ENCODE results near the gene L3MBTL3.

L3MBTL3 gene

GRCh38 chr6:130046671-130047070 lies 28.3 kb downstream of the L3MBTL3 start:
- Histone ChIP-seq H3K4me1 (ENCODE audit: control insufficient read depth, insufficient read depth, low read length, poor library complexity, severe bottlenecking) (no peaks in the 10 kb centered on the region), H3K9me3 (ENCODE audit: control insufficient read depth, low read length) (no peaks in the 10 kb centered on the region), H3K4me3 (ENCODE audit: extremely low read depth, insufficient read depth, low read length, poor library complexity, severe bottlenecking) (no peak overlapping the region), H3K36me3 (ENCODE audit: control insufficient read depth, insufficient read depth, low read length) (peaks cover 41% of the 10 kb centered on the region), H3K27ac (ENCODE audit: low read depth, low read length, severe bottlenecking) (no peak overlapping the region)
- WGBS, 2 experiments (ENCODE audit: insufficient coverage in 2 of 2): no CpG with 5 or more reads among the region's 1 CpG

DNA sequence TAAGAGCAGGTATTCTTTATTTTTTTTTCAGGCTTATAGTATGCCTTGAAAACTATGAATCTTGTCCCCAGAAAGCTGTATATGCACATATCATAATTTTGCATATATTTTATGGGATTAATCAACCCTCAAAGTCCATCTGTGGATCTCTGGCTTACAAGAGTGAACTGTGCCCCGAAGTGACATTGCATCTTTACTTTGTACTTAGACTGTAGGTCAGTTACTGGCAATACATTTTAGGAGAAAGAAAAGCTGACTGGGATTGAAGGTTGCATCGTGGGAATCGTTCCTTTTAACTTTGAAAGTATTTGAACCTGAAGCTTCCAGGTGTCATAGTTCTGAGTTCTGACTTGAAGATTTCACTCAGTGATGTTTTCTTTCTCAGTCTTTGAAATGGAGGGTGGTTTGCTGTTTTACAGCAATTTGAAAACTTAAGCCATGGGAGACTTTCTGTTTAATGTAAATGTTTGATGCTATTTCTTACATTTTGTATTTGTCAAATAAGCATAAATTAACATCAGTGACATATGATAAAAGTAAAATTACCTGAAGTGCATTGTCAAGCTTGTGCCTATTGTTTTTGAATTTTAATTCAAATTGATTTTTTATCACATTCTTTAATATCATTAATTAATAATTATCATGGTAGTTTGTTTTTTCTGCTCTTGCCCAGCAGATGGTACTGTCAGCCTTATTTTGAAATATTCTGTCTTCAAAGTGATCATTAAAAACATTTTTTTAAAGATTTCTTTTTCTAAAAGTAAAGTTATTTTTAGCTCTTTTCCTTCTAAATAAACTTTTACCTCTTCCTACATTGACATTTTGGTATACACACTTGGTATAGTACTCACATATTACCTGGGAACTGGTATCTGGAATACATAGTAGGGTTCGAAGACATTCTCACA lies 29.0 kb downstream of the L3MBTL3 start:
- 44 to 59% methylated on average over 2 to 3 of the region's 4 CpGs for WGBS, 2 experiments (ENCODE audit: insufficient coverage in 2 of 2)
- peaks cover 47% of the 10 kb centered on the region for H3K36me3 ChIP-seq (ENCODE audit: control insufficient read depth, insufficient read depth, low read length)
- no peaks in the 10 kb centered on the region for H3K9me3 ChIP-seq (ENCODE audit: control insufficient read depth, low read length)
- no peaks in the 10 kb centered on the region for H3K4me1 ChIP-seq (ENCODE audit: control insufficient read depth, insufficient read depth, low read length, poor library complexity, severe bottlenecking)
- H3K27ac ChIP-seq (ENCODE audit: low read depth, low read length, severe bottlenecking): no peak overlapping the region
- H3K4me3 ChIP-seq (ENCODE audit: extremely low read depth, insufficient read depth, low read length, poor library complexity, severe bottlenecking): no peak overlapping the region

DNA sequence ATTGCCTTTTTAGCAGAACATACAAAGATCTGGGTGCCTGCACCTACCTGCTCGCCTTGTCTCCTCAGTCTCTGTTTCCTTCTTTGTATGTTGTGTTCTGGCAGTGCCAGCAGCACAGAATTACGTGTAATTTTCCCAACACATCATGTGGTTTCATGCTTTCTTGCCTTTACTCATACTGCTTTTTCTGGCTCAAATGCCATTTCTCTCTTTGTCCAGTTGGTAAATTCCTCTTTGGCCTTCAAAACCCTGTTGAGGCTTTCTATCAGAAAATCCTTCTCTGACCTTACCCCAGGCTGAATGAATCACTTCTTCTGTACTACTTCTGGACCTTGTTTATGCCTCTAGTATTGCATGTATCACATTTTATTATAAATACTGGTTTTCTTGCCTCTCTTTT lies 31.8 kb downstream of the L3MBTL3 start:
- 93 to 100% methylated on average over 2 of the region's 2 CpGs for WGBS, 2 experiments (ENCODE audit: insufficient coverage in 2 of 2)
- no peaks in the 10 kb centered on the region for H3K4me1 ChIP-seq (ENCODE audit: control insufficient read depth, insufficient read depth, low read length, poor library complexity, severe bottlenecking)
- H3K9me3 ChIP-seq (ENCODE audit: control insufficient read depth, low read length): no peaks in the 10 kb centered on the region
- no peak overlapping the region for H3K27ac ChIP-seq (ENCODE audit: low read depth, low read length, severe bottlenecking)
- H3K36me3 ChIP-seq (ENCODE audit: control insufficient read depth, insufficient read depth, low read length): peaks cover 65% of the 10 kb centered on the region
- H3K4me3 ChIP-seq (ENCODE audit: extremely low read depth, insufficient read depth, low read length, poor library complexity, severe bottlenecking): no peak overlapping the region

DNA sequence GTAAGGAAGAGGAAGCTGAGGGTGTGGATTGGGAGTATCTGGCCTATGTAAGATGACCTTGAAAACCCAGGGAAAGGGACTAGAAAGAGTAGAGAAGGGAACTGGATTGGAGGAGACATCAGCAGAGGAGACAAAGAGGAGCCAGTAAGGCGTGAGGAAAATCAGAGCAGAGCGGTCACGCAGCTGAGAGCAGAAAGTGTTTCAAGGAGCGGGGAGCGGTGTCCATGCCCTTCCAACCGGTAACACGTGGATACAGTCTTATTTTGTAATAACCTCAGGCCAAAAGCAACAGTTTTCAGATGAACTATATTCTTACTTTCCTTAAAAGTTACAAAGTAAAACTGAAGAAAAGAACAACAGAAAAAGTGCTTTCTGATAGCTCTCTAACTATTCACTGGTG lies 36.3 kb downstream of the L3MBTL3 start:
- H3K4me3 ChIP-seq (ENCODE audit: extremely low read depth, insufficient read depth, low read length, poor library complexity, severe bottlenecking): no peak overlapping the region
- H3K9me3 ChIP-seq (ENCODE audit: control insufficient read depth, low read length): no peaks in the 10 kb centered on the region
- 96 to 98% methylated on average over 7 of the region's 7 CpGs for WGBS, 2 experiments (ENCODE audit: insufficient coverage in 2 of 2)
- H3K27ac ChIP-seq (ENCODE audit: low read depth, low read length, severe bottlenecking): no peak overlapping the region
- no peaks in the 10 kb centered on the region for H3K4me1 ChIP-seq (ENCODE audit: control insufficient read depth, insufficient read depth, low read length, poor library complexity, severe bottlenecking)
- H3K36me3 ChIP-seq (ENCODE audit: control insufficient read depth, insufficient read depth, low read length): peaks cover 71% of the 10 kb centered on the region

DNA sequence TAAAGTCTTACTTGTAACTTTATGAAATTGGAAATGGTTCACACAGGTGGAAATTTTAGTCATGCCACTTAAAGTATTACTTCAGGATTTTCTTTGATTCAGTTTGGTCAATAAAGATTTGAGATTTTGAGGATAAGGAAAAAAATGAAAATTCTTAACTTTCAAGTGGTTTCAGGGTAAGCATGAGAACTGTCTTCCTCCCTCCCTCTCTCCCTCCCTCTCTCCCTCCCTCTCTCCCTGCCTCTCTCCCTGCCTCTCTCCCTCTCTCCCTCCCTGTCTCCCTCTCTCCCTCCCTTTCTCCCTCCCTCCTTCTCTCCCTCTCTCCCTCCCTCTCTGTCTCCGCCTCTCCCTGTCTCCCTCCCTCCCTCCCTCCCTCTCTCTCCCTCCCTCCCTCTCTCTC lies 36.9 kb downstream of the L3MBTL3 start:
- Histone ChIP-seq H3K4me1 (ENCODE audit: control insufficient read depth, insufficient read depth, low read length, poor library complexity, severe bottlenecking) (no peaks in the 10 kb centered on the region), H3K27ac (ENCODE audit: low read depth, low read length, severe bottlenecking) (no peak overlapping the region), H3K4me3 (ENCODE audit: extremely low read depth, insufficient read depth, low read length, poor library complexity, severe bottlenecking) (no peak overlapping the region), H3K36me3 (ENCODE audit: control insufficient read depth, insufficient read depth, low read length) (peaks cover 71% of the 10 kb centered on the region), H3K9me3 (ENCODE audit: control insufficient read depth, low read length) (no peaks in the 10 kb centered on the region)
- WGBS, 2 experiments (ENCODE audit: insufficient coverage in 2 of 2): no CpG with 5 or more reads among the region's 1 CpG

DNA sequence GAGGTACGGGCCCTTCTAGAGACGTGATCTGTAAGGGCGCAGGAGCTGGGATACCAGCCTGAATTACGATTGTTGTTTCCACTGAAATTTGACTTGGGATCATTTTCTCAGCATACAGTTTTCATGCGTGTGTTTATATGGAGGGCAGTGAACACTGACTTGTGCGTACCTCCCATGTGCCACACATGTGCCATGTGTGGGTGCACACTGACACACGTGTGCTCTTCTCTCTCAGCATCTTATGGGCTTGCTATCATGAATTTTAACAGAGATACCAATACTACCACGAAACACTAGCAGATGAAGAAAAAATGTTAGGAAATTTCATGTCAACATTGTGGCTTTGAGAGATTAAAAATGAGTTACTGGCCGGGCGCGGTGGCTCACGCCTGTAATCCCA lies 39.1 kb downstream of the L3MBTL3 start:
- no peak overlapping the region for H3K27ac ChIP-seq (ENCODE audit: low read depth, low read length, severe bottlenecking)
- H3K4me1 ChIP-seq (ENCODE audit: control insufficient read depth, insufficient read depth, low read length, poor library complexity, severe bottlenecking): no peaks in the 10 kb centered on the region
- H3K9me3 ChIP-seq (ENCODE audit: control insufficient read depth, low read length): no peaks in the 10 kb centered on the region
- WGBS, 2 experiments (ENCODE audit: insufficient coverage in 2 of 2): 86 to 99% methylated on average over 7 to 9 of the region's 12 CpGs
- H3K4me3 ChIP-seq (ENCODE audit: extremely low read depth, insufficient read depth, low read length, poor library complexity, severe bottlenecking): no peak overlapping the region
- H3K36me3 ChIP-seq (ENCODE audit: control insufficient read depth, insufficient read depth, low read length): peaks cover 62% of the 10 kb centered on the region

GRCh38 chr6:130063806-130064205 lies 45.4 kb downstream of the L3MBTL3 start:
- no peak overlapping the region for H3K4me3 ChIP-seq (ENCODE audit: extremely low read depth, insufficient read depth, low read length, poor library complexity, severe bottlenecking)
- peaks cover 36% of the 10 kb centered on the region for H3K36me3 ChIP-seq (ENCODE audit: control insufficient read depth, insufficient read depth, low read length)
- no peaks in the 10 kb centered on the region for H3K4me1 ChIP-seq (ENCODE audit: control insufficient read depth, insufficient read depth, low read length, poor library complexity, severe bottlenecking)
- no peaks in the 10 kb centered on the region for H3K9me3 ChIP-seq (ENCODE audit: control insufficient read depth, low read length)
- 87 to 100% methylated on average over 2 of the region's 5 CpGs for whole genome bisulfite sequencing, 2 experiments (ENCODE audit: insufficient coverage in 2 of 2)
- H3K27ac ChIP-seq (ENCODE audit: low read depth, low read length, severe bottlenecking): no peak overlapping the region

GRCh38 chr6:130065609-130066156 lies 47.3 kb downstream of the L3MBTL3 start:
- WGBS, 2 experiments (ENCODE audit: insufficient coverage in 2 of 2): 96 to 100% methylated on average over 3 to 4 of the region's 5 CpGs
- Histone ChIP-seq H3K4me1 (ENCODE audit: control insufficient read depth, insufficient read depth, low read length, poor library complexity, severe bottlenecking) (no peaks in the 10 kb centered on the region), H3K36me3 (ENCODE audit: control insufficient read depth, insufficient read depth, low read length) (peaks cover 29% of the 10 kb centered on the region), H3K27ac (ENCODE audit: low read depth, low read length, severe bottlenecking) (no peak overlapping the region), H3K4me3 (ENCODE audit: extremely low read depth, insufficient read depth, low read length, poor library complexity, severe bottlenecking) (no peak overlapping the region), H3K9me3 (ENCODE audit: control insufficient read depth, low read length) (no peaks in the 10 kb centered on the region)

GRCh38 chr6:130069485-130069884 lies 51.1 kb downstream of the L3MBTL3 start:
- Histone ChIP-seq H3K9me3 (ENCODE audit: control insufficient read depth, low read length) (no peaks in the 10 kb centered on the region), H3K27ac (ENCODE audit: low read depth, low read length, severe bottlenecking) (no peak overlapping the region), H3K4me3 (ENCODE audit: extremely low read depth, insufficient read depth, low read length, poor library complexity, severe bottlenecking) (no peak overlapping the region), H3K4me1 (ENCODE audit: control insufficient read depth, insufficient read depth, low read length, poor library complexity, severe bottlenecking) (no peaks in the 10 kb centered on the region), H3K36me3 (ENCODE audit: control insufficient read depth, insufficient read depth, low read length) (peaks cover 15% of the 10 kb centered on the region)
- WGBS, 2 experiments (ENCODE audit: insufficient coverage in 2 of 2): 77 to 100% methylated on average over 1 to 3 of the region's 4 CpGs

GRCh38 chr6:130070326-130070725 lies 51.9 kb downstream of the L3MBTL3 start:
- H3K27ac ChIP-seq (ENCODE audit: low read depth, low read length, severe bottlenecking): no peak overlapping the region
- peaks cover 15% of the 10 kb centered on the region for H3K36me3 ChIP-seq (ENCODE audit: control insufficient read depth, insufficient read depth, low read length)
- WGBS, 2 experiments (ENCODE audit: insufficient coverage in 2 of 2): 81 to 95% methylated on average over 2 of the region's 2 CpGs
- H3K4me3 ChIP-seq (ENCODE audit: extremely low read depth, insufficient read depth, low read length, poor library complexity, severe bottlenecking): no peak overlapping the region
- no peaks in the 10 kb centered on the region for H3K4me1 ChIP-seq (ENCODE audit: control insufficient read depth, insufficient read depth, low read length, poor library complexity, severe bottlenecking)
- H3K9me3 ChIP-seq (ENCODE audit: control insufficient read depth, low read length): no peaks in the 10 kb centered on the region

- Histone ChIP-seq H3K4me3 (ENCODE audit: extremely low read depth, insufficient read depth, low read length, poor library complexity, severe bottlenecking) (no peak overlapping the region), H3K9me3 (ENCODE audit: control insufficient read depth, low read length) (no peaks in the 10 kb centered on the region), H3K27ac (ENCODE audit: low read depth, low read length, severe bottlenecking) (no peak overlapping the region), H3K36me3 (ENCODE audit: control insufficient read depth, insufficient read depth, low read length) (peaks cover 15% of the 10 kb centered on the region), H3K4me1 (ENCODE audit: control insufficient read depth, insufficient read depth, low read length, poor library complexity, severe bottlenecking) (no peaks in the 10 kb centered on the region)
- 74 to 92% methylated on average over 2 to 4 of the region's 6 CpGs for WGBS, 2 experiments (ENCODE audit: insufficient coverage in 2 of 2)
These were observed 52.4 kb downstream of the L3MBTL3 start for GRCh38 chr6:130070792-130071191.
